Measurements from ENCODE around the gene WDR12.
A peak's percentile ranks its signal among the peaks of the same experiment; 100 is the strongest.
"Not testable (repeated sequence)": the region's sequence is repeated elsewhere in the genome, so short reads cannot be mapped to it uniquely, and the experiment has no call there.

The WDR12 gene

GRCh38 chr2:202885190-202885589 lies 26.3 kb downstream of the WDR12 start:
- DNase-seq (ENCODE audit: low read depth, low spot score) = no peak

GRCh38 chr2:202883987-202884675 lies 27.3 kb downstream of the WDR12 start:
- DNase-seq (ENCODE audit: low read depth, low spot score) = no peak

GRCh38 chr2:202881570-202881969 lies 29.9 kb downstream of the WDR12 start:
- no peak for DNase-seq (ENCODE audit: low read depth, low spot score)

GRCh38 chr2:202877699-202878098 lies 33.8 kb downstream of the WDR12 start:
- DNase-seq (ENCODE audit: low read depth, low spot score) = no peak

- DNase-seq (ENCODE audit: low read depth, low spot score) = no peak
Measured at GRCh38 chr2:202871300-202872141, 40.0 kb downstream of the WDR12 start, which contains the start of gene ICA1L. Gene ICA1L, minus strand, starts transcription at chr2:202871766. Its CDS starts 42,757 bp downstream, at chr2:202829009.

GRCh38 chr2:202870431-202871299 lies 40.8 kb downstream of the WDR12 start:
- DNase-seq (ENCODE audit: low read depth, low spot score) = no peak

GRCh38 chr2:202861987-202862386 lies 49.5 kb downstream of the WDR12 start:
- DNase-seq (ENCODE audit: low read depth, low spot score) = no peak

GRCh38 chr2:202858601-202859000 lies 52.9 kb downstream of the WDR12 start:
- no peak for DNase-seq (ENCODE audit: low read depth, low spot score)

- DNase-seq (ENCODE audit: low read depth, low spot score) = not testable (repeated sequence)
Measured at GRCh38 chr2:202849343-202849742, 62.1 kb downstream of the WDR12 start.

- DNase-seq (ENCODE audit: low read depth, low spot score) = no peak
Measured at GRCh38 chr2:202848813-202849212, 62.7 kb downstream of the WDR12 start.

GRCh38 chr2:202847693-202848524 lies 63.6 kb downstream of the WDR12 start:
- DNase-seq (ENCODE audit: low read depth, low spot score) = no peak

- DNase-seq (ENCODE audit: low read depth, low spot score) = no peak
Measured at GRCh38 chr2:202844656-202845055, 66.8 kb downstream of the WDR12 start.

GRCh38 chr2:202842690-202843089 lies 68.8 kb downstream of the WDR12 start:
- no peak for DNase-seq (ENCODE audit: low read depth, low spot score)

- DNase-seq (ENCODE audit: low read depth, low spot score) = no peak
Measured at GRCh38 chr2:202841090-202841867, 70.2 kb downstream of the WDR12 start.

GRCh38 chr2:202831242-202832220 lies 79.9 kb downstream of the WDR12 start:
- peak; percentile 39 for DNase-seq (ENCODE audit: low read depth, low spot score)

GRCh38 chr2:202824901-202825300 lies 86.6 kb downstream of the WDR12 start:
- DNase-seq (ENCODE audit: low read depth, low spot score) = no peak

Data from smooth muscle cell of the brain vasculature (primary cell).